Activated CD4-positive, CD25-positive, alpha-beta regulatory T cell treated with anti-CD3 and anti-CD28 coated beads, Interleukin-2, amount 50 U/mL, for 24 hours (primary cell): ENCODE data around the gene ARFIP1.
A peak's percentile ranks its signal among the peaks of the same experiment; 100 is the strongest.

Experiments
- ATAC-seq, 2 donors: fragments of 150-1000 bp; cut with Tn5 transposase; one replicate each; pipeline ENCODE4 v1.10.0; 2021; ENCODE audit warnings: mild to moderate bottlenecking in 1 of 2, moderate library complexity in 1 of 2

ARFIP1 gene

DNA sequence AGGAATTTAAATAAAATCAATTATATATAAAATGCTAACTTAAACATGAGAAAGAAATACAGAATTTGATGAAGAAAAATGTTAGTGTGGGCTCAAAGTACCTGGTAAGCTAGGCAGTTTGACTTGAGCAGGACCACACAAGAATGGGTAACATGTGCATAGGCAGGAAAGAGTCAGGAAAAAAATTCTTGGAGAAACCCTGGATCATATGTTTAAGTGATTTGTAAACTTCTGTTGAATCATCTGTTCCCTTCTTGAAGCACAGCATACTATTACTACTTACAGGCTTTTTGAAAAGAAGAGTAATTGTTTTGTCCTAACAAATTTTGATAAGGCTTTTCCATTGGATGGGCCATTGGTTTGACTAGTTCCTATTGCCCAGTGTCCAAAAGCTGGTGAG, 118.9 kb downstream of the ARFIP1 start:
- no peak for ATAC-seq

DNA sequence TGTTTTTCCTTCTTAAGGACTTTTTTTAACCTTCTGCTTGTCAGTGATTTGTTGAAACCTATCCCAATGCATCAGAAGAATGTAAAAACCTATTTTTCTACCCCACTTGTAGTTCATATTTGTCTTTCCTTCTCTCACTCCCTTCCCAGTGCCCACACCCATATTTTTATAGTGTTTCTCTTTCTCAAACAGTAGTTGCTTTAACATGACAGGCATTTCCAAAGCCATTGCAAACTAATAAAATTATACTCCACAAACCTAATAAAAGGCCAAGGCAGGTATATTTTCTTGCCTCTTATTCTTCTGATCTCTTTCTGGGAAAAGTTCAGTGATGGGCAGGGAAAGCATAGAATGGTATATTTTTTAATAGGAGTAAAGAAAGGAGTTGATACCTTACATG, 120.6 kb downstream of the ARFIP1 start:
- no peak for ATAC-seq

DNA sequence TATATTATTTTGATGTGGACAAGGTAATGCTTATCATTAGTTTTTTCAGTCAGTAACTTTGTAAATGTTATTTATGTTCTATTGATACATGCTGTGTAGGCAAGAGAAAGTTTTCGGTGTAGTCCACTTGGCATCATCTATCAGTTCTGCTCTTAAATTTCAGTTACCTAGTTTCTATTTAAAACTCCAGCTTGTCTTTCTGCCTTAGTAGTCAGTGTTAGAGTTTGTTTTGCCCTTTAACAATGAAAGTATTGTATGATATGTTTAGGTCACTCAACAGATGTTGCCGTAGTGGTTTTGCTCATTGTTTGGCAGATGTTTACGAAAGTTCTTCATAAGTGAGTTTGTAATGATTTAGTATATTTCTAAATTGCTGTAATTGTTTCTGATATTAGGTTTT, 121.5 kb downstream of the ARFIP1 start:
- no peak for ATAC-seq

GRCh38 chr4:152903658-152904057, 123.9 kb downstream of the ARFIP1 start:
- ATAC-seq, result no peak

DNA sequence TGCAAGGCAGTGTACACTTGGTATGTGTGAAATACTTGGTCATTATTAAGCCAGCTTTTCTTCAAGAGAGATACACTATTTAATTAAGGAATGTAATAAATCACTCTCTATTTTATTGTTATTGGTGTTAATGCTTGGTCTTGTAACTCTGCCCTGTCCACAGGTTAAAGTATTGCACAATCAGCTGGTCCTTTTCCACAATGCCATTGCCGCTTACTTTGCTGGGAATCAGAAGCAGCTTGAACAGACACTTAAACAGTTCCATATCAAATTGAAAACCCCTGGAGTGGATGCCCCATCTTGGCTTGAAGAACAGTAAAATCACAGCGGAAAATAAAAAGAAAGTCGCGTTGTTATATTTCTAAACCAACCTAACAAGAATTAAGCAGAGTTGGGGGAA, 130.1 kb downstream of the ARFIP1 start:
- no peak for ATAC-seq

- ATAC-seq, result no peak
Measured at GRCh38 chr4:152910521-152910920, 130.8 kb downstream of the ARFIP1 start.

DNA sequence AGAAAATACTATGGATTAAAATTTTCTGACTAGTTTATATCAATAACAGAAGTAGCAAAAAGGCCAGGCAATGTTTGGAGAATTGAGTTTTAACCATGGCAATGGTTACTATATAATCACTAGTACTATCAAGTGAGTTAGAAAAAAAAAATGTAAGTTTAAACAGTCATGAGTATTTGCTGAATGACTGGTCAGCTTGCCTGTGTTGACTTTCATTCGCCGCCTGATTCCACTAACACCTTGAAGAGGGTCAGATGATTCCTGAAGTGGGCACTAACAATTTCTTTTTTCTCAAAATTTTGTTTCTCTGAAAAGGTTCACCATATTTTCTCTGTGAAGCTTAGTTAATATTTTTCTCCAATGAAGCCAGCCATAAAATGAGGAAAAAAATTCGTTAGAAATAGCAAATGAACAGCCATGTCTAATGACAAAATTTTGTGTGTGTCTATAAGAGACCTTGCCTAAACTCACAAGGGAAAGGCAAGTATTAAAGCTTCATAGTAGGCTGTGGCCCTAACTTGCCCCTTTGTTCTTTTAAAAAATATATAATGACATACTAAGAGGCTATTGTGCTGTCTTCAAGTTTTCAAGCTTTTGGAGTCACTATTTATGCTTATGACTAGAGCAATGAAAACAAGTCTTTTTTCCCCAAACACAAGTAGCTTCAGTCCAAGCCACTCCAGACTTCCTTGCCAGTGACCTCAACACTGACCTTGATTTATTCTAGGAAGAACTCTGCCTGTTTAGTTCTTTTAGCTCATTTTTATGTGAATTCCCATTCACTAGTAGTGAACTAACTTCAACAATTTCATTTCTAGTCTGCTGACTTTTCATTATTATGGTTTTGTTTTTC, 138.0 kb downstream of the ARFIP1 start:
- no peak for ATAC-seq

- ATAC-seq, result no peak
Measured at GRCh38 chr4:152919826-152920225, 140.1 kb downstream of the ARFIP1 start.

- no peak for ATAC-seq
Measured at GRCh38 chr4:152920768-152921167, 141.0 kb downstream of the ARFIP1 start.

GRCh38 chr4:152921284-152921683, 141.5 kb downstream of the ARFIP1 start:
- no peak for ATAC-seq

DNA sequence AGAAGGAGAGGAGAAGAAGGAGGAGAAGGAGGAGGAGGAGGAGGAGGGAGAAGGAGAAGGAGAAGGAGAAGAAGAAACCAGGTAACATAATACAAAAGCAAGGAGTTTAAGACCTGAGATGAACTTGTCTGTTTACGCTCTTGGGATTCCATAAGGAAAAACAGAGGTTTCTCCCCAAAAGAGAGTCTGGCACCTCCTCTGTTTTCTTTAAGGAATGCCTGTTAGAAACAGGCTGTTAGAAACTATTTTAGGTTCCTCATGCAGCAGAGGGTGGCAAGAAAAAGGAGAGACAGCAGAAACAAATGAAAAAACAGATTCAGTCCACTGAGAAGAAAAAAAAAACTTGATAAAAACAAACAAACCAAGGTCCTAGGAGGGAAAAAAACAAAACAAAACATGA, 146.1 kb downstream of the ARFIP1 start:
- ATAC-seq, result no peak

DNA sequence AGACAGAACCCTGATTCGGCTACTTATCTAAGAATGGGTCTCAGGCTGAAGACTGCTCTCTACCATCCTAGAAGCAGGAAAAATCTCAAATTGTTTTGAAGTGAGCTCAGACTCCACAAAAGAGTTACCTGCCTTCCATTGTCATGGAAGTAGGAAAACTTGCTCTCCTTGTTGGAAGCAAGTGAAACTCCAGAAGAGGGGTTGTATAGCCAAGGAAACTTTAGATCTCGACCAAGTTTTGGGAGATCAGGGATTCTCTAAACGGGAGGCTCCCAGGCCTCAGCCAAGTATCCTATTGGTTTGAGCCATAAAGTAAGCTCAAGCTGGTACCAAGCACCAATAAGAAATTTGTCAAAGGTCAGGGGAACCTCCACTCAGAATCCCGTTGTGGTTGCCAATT, 147.2 kb downstream of the ARFIP1 start:
- ATAC-seq, result no peak

DNA sequence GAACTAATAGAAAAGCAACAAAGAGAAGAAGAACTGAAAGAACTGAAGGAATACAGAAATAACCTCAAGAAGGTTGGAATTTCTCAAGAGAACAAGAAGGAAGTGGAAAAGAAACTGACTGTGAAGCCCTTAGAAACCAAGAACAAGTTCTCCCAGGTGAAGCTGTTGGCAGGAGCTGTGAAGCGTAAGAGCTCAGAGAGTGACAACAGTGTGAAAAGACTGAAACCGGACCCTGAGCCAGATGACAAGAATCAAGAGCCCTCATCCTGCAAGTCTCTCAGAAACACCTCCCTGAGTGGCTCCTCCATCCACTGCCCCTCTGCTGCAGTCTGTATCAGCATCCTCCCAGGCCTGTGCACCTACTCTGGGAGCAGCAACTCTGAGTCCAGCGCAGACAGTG, 148.0 kb downstream of the ARFIP1 start:
- ATAC-seq, result no peak

GRCh38 chr4:152928286-152928685, 148.5 kb downstream of the ARFIP1 start:
- no peak for ATAC-seq

DNA sequence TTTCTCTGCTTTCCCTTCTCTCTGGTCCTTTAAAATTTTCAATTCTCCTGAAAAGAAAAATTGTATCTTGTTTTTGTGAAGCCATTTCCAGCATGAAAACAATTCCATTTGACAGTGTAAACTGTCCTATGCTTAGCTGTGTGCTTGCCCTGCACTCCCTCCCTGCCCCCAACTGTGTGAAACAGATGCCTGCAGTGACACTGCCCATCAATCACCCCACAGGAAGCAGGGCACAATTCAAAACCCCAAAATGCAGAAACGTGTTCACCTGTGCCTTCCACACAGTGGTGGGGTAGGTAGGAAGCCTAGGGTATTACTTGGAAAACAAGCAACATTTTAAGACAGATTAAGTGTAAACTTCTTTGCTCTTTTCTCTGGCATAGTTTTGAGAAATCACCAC, 150.1 kb downstream of the ARFIP1 start:
- ATAC-seq, result no peak

GRCh38 chr4:152935143-152935542, 155.4 kb downstream of the ARFIP1 start:
- ATAC-seq, result no peak

GRCh38 chr4:152935631-152936445, 156.1 kb downstream of the ARFIP1 start, which contains the start of gene FHDC1:
Gene FHDC1, plus strand, starts transcription at chr4:152936323. Its CDS starts 6,735 bp downstream, at chr4:152943058.
- no peak for ATAC-seq

DNA sequence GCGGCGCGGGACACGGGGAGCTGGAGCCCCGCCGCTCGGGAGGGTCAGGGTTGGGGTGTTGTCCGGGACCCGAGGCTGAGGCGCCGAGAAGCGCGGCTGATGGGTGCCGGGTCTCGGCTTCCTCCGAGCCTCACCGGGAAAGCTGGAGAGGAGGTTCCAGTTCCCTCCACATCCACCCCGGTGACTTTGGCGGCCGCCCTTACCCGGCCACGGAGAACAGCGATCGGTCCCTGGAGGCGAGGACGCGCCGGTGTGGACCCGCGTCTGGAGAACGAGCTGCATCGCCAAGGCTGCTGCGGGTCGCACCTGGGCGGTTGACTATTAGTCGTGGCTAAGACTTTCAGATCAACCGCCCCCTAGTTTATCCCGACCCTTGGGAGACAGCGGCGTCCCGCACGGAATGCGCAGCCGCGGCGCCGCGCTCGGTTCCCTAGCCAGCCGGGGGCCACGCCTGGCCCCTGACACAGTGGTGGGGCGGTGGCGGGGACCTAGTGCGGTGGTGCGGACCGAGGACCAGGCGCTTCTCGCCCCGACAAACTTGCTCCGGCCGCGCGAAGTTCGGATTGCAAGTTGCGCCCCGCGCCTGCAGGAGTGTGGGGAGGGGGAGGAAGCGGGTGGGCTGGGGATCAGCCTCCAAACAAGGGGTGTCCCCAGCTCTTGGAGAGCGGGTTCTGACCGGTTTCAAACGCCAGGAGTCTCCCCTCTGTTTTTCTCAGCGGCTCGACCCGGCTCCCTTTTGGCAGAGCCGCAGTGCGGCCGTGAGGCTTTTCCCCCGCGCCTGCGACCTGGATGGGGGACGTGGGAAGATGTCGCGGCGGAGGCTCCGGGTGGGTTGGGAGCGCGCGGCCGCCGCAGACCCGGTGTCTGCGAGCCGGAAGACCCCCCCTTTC, 156.9 kb downstream of the ARFIP1 start:
- ATAC-seq, result no peak

- peak in 1 of 2 donors; percentile 46 for ATAC-seq
Measured at GRCh38 chr4:152937336-152938236, 157.8 kb downstream of the ARFIP1 start.

GRCh38 chr4:152938237-152938947, 158.6 kb downstream of the ARFIP1 start:
- no peak for ATAC-seq

DNA sequence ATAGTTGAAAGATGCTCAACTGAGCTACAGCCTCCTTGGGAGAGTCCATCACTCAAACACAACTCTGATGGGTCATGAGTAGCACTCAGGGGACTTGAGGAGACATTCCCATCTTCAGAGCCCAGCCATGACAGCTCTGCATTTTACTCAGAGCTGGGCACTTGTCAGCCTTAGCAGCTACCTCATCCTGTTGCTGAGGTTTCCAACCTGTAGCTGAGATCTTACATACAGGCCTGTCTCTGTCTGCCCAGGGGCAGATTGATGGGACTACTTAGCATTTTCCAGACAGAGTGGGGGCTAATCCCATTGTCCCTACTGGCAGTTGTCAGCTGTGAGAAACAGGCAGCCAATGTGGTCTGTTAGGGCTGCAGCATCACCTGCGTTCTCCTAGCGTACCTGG, 159.9 kb downstream of the ARFIP1 start:
- no peak for ATAC-seq
